NOMO-1 treated with dmso at 0.1 percent for 144 hours (cell line): Measurements from ENCODE around the gene CTTNBP2.

Experiments used
- DNase-seq: peaks from one replicate; lab custom pipeline; 2025; ENCODE audit not compliant: unreplicated experiment; lab: John Stamatoyannopoulos, UW

CTTNBP2 gene

DNA sequence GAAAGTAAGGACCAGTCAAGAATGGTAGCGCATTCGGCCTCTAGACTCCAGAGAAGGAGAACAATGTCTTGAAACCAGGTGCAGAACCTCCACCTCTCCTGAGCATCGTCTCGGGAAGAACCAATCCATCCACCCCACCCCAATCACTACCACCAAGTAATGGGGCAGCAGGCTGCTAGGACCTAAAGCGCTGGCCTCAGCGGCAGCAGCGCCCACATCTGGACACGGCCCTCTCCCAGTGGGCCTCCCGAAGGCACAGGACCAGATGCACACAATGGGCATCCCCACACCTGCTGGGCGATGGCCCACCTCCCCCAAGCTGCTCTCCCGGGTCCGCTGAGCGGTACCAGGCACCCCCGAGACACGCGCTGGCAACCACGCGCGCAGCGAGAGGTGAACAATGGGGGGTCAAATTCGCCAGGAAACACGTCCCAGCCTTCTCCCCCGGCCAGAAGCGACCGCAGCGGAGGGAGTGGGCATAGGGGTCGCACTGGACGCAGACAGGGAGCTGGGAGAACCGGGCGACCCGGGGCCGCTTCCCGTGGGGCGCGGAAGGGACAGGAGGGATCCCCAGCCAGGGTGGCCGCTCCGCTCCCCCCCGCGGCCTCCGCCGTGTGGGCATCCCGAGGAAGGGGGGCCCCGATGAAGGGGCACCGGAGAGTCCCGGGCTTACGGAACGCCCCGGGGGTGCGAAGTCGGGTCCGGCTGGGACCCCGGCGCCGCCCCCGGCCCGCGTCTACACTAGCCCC, 506 bp downstream of the CTTNBP2 start:
- no peak for DNase-seq

DNA sequence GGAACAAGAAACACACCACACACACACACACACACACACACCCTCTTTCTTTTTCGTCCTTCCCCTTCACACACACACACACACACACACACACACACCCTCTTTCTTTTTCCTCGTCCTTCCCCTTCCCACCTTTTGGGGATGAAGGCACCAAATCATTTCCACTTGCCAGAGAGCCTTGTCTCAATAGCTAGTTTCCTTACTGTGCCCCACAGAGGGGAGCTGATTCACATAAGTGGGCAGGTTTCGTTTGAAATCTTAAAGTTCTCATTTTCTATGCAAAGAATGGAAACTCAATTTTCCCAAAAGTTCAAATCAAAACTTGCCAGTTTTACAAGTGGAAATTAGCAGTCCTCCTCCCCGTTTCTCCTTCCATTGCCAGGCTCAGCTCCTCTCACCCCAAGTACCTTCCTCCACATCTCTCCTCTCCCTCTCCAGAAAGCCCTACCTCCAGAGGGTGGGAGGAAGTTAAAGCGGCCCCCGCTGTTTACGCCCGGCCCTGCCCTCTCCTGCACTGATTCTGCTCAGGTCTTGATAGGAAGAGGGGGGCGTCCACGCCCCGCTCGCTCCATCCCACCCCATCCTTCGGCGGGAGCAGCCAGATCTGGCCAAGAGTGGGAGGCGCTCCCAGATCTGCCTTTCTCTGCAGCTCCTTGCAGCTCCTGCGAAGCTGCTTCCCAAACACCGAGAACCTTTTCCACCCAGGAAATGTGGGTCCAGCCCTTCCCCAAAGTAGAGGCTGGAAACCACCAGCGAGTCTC, 1.3 kb downstream of the CTTNBP2 start:
- DNase-seq = no peak

DNA sequence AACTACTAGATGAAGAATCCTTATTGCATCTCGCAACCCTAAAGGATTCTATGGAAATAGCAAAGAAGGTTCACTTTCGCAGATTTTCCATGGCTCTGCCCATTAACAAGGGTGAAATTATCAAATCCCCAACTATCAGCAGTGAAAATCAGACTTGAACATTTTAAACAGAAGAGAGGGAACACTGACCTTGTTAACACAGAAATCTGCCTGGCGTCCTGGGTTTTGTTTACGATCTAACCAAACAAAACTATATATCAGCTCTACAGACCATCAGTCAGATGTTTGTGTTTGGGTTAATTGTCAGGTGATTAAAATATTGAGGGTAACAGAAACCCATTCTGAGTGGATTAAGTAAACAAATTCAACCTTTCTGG, 1.9 kb downstream of the CTTNBP2 start:
- no peak for DNase-seq

DNA sequence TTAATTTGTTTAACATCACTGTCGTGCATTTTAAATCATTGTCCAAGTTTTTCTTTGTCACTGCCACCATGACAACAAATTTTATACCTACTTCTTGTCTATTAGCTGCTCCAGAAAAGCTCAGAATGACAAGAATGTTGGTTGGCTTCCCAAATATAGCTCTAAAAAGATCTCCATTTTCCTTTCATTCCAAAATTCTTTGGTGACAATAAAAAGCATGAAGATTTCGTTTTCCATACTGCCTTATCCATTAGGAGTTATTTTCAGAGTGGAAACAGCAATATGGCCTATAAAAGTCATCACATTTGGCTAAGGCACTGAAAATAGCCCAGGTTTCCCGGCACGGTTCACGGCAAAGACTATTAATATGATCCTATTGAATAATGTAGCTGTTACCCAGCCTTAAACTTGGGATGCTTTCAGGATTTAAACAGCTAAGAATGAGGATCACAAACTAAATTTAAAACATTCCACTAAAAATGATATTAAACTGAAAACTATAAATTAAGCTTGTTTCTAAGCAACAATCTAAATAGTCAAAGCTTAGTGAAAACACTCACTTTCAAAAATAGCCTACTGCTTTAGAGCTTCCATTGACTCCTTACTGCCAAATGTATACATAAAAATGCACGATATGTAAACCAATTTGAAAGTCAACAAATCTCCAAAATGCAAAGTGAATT, 2.7 kb downstream of the CTTNBP2 start:
- no peak for DNase-seq

DNA sequence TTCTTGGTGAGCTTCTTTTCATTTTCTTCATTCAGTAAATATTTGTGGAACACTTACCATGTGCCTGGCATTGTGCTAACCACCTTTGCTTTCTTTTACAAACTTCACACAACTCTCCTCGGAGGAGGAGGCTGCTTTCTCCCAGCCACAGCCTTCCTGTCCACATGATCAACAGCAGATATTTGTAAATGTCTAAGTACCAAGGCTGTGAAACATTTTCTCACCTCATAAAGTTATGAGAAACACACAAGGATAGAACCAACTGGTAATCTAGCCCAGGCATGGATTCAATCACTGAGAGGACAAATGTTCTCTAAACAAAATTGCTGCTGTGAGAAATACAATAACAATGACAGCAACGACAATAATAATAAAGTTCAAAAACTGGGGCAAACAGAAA, 3.9 kb downstream of the CTTNBP2 start:
- DNase-seq = no peak

DNA sequence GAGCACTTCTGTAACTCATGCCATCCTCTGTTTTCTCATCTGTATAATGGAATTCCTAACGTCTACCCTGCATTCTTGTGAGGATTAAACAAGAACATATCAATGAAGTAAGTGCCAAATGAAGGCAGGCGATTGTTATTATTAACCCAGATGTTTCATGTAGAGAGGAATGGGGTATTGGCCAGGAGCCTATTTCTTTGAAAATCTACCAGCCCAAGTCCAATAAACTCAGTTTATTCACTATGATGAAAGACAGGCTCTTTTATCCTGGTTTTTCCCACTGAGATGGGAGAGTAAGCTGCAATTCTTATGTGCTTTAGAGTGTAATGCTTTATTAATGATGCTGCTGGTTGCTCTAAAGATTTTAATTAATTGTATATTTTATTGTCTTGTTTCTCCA, 9.6 kb downstream of the CTTNBP2 start:
- DNase-seq = no peak

DNA sequence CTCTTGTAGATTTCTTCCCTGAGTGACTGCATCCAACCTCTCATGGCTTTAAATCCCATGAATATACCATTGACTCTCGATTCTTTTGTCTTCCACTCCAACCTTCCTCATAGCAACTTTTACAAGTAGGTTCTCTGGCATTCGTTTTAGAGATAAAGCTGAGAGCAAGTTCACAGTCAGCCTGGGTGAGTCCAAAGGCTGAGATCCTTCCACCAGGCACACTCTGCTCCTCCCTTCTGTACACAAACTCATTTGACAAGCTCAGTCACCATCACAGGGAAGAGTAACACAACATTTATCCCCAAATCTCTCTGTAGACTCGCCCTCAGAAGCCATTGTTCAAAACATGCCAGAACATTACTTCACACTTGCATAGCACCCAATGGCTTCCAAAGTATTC, 10.9 kb downstream of the CTTNBP2 start:
- no peak for DNase-seq

DNA sequence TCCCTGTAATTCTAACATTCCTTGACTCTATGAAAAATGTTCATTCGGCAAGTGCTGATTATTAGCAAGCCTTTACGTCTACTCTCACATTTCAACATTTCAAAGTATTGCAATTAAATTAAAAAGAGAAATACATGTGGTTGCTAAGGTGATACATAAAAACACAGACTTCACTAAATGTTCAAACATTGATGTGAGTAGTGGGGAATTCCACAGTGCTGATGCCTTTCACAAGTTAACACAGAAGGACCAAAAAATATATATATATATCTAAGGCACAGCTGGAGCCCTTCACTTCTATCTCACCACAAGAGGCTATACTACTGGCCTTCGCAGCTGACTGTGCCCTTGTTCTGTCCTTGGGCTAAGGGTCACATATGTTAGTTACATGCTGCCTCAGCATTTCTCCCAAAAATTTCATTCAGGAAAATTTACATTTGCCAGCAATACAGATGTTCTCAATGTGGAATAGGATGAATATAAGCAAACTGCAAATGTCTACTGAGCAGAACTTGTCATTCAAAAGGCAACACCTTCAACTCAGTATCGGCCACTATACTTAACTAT, 13.9 kb downstream of the CTTNBP2 start:
- no peak for DNase-seq

DNA sequence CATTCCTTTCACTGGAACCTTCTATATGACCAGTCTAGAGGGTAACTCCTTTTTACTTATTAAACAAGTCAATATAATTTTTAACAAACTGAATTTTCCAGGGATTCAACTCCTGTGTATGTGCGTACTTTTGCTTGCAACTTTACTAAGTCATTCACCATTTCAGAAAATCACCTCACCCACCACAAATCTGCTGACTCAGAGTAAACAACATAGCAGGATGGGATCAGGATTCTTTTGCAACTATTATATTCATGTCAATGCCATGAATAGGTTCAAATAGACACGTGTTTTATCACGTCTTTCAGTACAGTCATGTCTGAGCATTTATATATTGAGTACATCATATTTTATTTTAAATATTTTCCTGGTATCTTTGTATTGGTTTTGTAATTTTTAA, 14.5 kb downstream of the CTTNBP2 start:
- no peak for DNase-seq

DNA sequence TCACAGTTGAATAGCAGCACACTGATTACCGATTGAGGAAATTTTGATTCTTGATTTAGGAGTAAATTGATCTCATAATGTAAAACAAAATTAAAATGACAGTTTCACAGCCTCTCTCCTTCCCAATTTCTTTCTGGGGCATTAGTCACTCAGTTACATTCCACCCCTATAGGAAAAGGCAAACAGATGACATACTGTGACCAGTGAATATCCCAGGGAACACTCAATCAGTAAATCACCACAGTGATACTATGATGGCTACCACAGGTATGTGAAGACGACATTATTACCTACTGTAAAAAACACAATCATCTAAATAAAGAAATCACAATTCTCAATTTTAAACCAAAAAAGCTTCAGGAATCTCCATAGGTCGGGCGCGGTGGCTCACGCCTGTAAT, 15.5 kb downstream of the CTTNBP2 start:
- no peak for DNase-seq

DNA sequence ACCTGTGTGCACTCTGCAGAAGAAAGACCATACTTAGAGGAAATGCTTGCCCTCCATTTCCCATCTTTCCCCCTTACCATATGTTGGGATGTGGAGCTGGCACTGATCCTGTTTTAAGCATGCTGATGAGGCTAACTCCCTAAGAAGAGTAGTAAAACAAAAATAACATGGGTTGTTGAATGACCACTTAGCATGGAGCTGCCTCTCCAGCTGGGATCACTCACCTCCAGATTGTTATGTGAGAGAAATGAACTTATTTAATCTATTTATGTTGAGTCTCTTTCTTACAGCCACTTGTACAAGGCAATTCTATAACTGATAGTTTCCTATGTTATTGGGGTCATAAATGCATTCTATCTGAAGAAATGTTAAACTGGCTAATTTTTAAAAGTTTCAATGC, 17.0 kb downstream of the CTTNBP2 start:
- DNase-seq = no peak

DNA sequence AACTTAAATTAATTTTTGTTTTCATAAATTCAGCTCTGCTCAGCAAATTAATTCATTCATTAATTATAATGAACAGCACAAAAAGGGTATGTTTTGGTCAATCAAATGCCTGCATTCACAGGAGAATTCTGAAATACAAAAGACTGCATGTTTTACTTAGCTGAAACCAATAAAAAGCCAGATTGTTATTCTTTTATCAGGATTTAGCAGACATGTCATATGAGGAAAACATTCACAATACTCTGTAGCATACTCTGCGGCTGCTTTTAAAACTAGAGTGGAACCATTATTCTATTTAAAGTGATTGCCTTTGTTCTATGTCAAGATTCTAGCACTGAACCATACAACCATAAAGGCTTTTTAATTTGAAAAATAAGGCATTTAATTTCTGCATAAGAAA, 19.1 kb downstream of the CTTNBP2 start:
- DNase-seq = no peak

DNA sequence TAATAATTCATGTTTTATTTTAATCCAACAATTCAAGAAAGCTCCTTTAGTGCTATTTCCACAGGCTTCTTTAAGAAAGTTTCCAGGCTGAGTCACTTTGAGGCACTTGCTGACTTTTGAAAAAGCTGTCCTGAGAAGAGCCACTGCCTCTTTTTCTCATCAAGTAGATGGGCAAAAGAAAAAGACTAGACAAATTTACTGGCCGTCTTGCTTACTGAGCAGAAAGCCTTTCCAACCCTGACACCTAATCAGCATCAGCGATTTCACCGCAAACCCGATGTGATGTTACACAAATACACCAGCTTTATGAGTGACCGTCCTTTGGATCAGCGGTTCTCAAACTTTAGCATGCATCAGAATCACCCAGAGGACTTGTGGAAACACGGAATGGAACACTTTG, 24.3 kb downstream of the CTTNBP2 start:
- DNase-seq = no peak

DNA sequence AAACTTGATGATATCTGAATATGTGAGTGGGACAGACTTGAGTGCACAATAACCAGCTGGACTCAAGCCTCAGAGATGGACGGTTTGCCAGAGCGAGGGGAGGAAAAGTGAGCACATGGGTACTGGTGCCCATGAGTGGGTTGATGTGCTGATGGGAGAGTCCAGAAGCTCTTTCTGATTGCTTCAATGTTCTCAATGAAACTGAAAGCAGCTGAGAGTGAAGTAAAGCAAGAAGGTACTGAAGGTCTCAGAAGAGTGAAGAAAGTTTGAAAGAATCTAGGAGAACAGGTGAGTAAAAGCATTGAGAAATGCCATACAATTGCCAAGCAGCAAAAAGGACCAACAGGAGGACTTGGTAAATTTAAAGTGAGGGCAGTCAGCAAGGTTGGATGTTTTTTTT, 28.6 kb downstream of the CTTNBP2 start:
- no peak for DNase-seq

DNA sequence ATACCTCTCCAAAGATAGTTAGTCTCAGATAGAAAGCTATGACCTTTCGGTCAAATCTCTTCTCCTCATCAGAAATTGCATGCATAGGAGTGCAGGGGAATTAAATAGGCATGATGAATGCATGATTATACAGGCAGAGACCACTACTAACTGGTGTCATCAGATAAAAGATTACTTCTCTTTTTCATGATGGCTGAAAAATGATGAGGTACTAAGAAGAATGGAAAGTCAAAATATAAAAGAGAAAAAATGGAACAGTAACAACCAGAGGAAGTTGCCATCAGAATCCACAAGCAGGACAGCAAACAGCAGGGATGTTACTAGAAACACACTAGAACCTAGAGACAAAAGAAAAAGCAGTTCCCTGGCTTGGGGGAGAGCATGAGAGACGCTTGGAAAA, 31.6 kb downstream of the CTTNBP2 start:
- no peak for DNase-seq

DNA sequence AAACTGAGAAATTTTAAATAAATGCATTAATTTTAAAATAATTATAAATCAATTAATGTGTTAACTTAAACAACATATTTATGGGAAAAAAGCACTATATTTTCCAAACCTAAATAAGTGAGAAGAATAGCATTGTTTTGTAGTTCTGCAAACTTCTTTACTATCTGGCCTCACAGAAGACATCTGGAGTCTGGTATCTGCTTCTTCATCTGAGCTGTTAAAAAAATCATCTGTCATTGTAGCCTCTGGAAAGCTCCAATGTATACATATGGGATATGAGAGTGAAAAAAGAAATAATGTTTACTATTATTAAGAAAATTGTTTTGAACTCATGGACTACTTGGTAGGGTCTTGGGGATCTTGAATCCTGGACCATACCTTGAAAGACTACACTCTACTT, 32.2 kb downstream of the CTTNBP2 start:
- DNase-seq = no peak

DNA sequence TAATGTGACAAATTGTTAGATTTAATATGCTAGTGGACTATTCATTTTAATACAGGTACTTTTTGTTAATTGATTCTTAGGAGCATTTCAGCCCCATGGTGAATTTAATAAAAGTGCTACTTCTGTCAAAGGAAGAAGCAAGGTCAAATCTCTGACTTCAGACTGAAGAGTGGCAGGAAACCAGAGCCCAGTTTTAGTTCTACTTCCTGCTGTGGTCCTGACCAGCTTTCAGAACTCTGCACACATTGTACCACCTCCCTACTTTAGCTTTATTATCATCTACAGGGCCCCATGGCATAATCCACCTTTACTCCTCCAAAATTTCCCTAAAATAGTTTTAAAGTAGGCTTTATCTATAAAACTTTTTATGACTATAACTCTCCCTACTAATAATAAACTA, 33.7 kb downstream of the CTTNBP2 start:
- no peak for DNase-seq

DNA sequence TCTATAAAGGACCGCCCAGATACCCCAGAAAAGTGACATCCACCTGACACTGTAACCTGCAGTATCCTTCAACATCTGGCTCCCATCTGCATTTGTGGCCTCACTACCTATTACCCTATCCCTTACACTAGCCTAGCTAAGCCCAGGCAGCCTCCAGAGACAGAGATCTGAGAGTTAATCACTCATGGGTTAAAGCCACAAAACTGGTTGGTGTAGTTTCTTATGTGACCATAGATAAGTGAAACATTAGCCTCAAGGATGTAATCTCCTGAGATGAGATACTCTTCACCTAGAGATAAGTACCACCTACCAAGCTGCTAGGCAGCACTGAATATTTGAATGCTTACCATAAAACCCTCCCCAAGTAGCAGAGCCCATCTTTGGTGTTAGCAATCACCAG, 35.4 kb downstream of the CTTNBP2 start:
- DNase-seq = no peak

DNA sequence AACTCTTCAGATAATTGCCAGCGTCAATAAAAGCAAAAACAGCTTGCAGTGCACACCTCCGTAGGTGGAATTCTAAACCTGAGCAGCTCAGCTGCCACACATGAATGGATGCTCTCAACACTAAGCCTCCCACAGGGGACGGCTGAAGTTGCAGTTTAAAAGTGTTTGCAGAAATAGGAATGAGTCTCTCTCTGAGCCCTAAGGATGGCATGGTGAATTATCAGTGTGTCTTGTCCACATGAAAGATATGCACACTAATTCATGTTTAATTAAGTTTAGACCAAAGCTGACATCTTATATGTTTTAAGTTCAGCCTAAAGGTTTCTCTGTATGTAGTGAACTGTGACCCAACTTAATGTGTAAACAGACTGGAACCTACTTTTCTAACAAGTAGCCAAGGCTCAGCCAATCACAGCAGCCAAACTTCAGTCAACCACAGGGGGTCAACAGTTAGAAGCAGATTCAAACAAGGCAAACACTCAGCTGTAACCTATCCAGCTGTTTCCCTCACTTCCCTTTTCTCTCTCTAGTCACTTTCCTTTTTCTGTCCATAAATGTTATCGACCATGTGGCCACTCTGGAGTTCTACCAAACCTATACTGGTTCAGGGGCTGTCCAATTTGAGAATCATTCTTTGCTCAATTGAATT, 38.1 kb downstream of the CTTNBP2 start:
- DNase-seq = no peak

DNA sequence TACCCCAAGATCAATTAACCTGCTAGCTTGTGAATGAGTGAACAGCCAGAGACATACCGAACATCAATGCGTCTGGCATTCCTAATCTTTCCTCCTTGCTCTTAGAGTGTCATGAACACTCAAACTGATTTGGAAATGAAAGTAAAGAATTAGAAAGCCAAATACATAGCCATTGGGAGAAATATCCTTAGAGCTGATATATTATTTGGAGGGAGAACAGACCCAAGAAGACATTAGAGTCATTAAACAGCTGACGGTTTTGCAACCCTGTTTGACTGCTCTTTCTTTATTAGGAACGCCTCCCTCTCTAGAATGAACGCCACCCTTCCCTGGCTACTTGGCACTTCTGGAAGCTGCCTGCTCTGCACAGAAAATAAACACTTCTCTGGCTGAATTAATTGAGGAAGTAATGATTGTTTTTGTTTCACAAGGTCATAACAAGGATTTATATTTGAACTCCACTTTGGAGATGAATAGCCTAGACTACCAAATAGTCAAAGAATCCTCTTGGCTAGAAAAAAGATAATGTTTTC, 42.8 kb downstream of the CTTNBP2 start:
- DNase-seq = no peak

DNA sequence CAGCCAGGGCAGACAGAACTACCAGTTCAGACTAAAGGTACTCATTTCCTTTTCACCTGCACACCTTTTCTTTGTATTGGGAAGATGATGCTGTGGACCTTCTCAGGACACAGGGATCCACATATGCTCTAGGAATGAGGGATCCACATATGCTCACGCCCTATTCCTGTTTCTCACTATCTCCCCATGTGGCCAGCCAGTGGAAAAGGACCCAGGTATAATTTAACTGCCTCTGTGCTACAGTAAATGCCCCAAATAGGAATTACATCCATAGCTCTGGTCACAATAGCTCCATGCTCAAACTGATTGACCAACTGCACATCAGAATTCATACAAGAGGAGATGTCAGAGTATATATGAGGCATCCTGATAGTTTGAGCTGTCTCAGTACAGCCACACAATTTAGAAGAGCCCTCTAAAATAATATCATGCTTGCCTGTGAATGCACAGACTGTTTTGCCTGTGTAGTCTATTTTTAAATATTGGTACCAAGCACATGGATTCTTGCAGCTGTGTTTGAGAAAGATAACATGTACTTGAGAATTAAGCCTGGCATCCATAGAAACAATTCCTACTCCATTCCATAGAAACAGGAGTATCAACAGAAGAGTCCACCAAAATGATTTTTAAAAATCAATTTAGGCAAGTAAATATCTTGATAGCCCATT, 43.7 kb downstream of the CTTNBP2 start:
- DNase-seq = no peak
